H1 (cell line): ENCODE results near the gene RNF220. TPM values are rescaled to one million over a fixed set of nuclear protein-coding genes. Genes with fewer than 3 reads are reported as not detected.

Experiments
- CTCF ChIA-PET: fragments of 300-600 bp; sonication (Branson Sonifier 250); formaldehyde crosslinking; loops from one replicate; lab custom pipeline; 2021; ENCODE audit not compliant: partially characterized antibody; lab: Charles Lee
- POLR2A ChIA-PET: fragments of 300-600 bp; sonication (Branson Sonifier 250); formaldehyde crosslinking; loops from one replicate; lab custom pipeline; 2021; ENCODE audit warnings: inconsistent platforms; ENCODE audit not compliant: partially characterized antibody; lab: Charles Lee
- DNase-seq, 2 experiments: peaks; one replicate each; pipeline versions ENCODE4 v3.0.0 to v3.0.0-alpha.2; 2010 to 2022; ENCODE audit warnings: low spot score in 2 of 2, low read depth in 1 of 2, mixed read lengths in 1 of 2
- FAIRE-seq: peaks from 2 replicates; lab custom pipeline; 2011; peaks lifted over from hg19 to GRCh38; lab: Jason Lieb, UNC
- H2AFZ ChIP-seq: 2 replicates; pipeline ENCODE4 v1.8.1; 2012; ENCODE audit warnings: low read length, inconsistent platforms
- H2AK5ac ChIP-seq: 2 replicates; pipeline ENCODE4 v1.6.1; 2013; ENCODE audit warnings: low read depth, low read length
- H2BK120ac ChIP-seq: replicated peaks from 2 replicates; pipeline ENCODE3; 2013; ENCODE audit warnings: low read depth, low read length, inconsistent platforms
- H2BK12ac ChIP-seq: 2 replicates; pipeline ENCODE4 v1.6.1; 2013; ENCODE audit warnings: low read depth, low read length
- H2BK15ac ChIP-seq: 2 replicates; pipeline ENCODE4 v1.6.1; 2013; ENCODE audit warnings: low read length
- H2BK20ac ChIP-seq: 2 replicates; pipeline ENCODE4 v1.6.1; 2013; ENCODE audit warnings: low read length
- H2BK5ac ChIP-seq: 2 replicates; pipeline ENCODE4 v1.6.1; 2013; ENCODE audit warnings: low read depth, low read length
- H3K14ac ChIP-seq: 2 replicates; pipeline ENCODE4 v1.6.1; 2013; ENCODE audit warnings: inconsistent platforms; ENCODE audit not compliant: insufficient read length
- H3K18ac ChIP-seq: 2 replicates; pipeline ENCODE4 v1.6.1; 2013; ENCODE audit warnings: low read length; ENCODE audit errors: extremely low read depth
- H3K23ac ChIP-seq: 2 replicates; pipeline ENCODE4 v1.6.1; 2013; ENCODE audit warnings: inconsistent platforms; ENCODE audit not compliant: insufficient read length
- H3K23me2 ChIP-seq: 2 replicates; pipeline ENCODE4 v1.6.1; 2013; ENCODE audit warnings: low read depth, low read length
- H3K27ac ChIP-seq: 2 replicates; pipeline ENCODE4 v1.6.1; 2011; ENCODE audit warnings: low read depth, low read length, inconsistent platforms
- H3K27me3 ChIP-seq, 4 experiments: replicated peaks in 1 of 4; 1 replicate in 1 of 4; 2 replicates in 3 of 4; pipeline versions ENCODE4 v1.6.1 to v1.8.1; 2011 to 2013; ENCODE audit warnings: low read length in 3 of 4, mild to moderate bottlenecking in 3 of 4, inconsistent platforms in 2 of 4, mixed read lengths in 2 of 4, moderate library complexity in 1 of 4; ENCODE audit not compliant: control insufficient read depth in 3 of 4, insufficient read depth in 3 of 4; ENCODE audit errors: extremely low read depth in 1 of 4
- H3K36me3 ChIP-seq, 4 experiments: 2 replicates each; pipeline versions ENCODE4 v1.6.1 to v1.8.1; 2011 to 2013; ENCODE audit warnings: mild to moderate bottlenecking in 4 of 4, low read length in 3 of 4, moderate library complexity in 2 of 4, control low read depth in 1 of 4, inconsistent platforms in 1 of 4; ENCODE audit not compliant: insufficient read depth in 4 of 4, control insufficient read depth in 2 of 4
- H3K4ac ChIP-seq: replicated peaks from 2 replicates; pipeline ENCODE3; 2013; ENCODE audit warnings: low read length, low read depth, mixed read lengths, inconsistent platforms; ENCODE audit not compliant: insufficient read length
- H3K4me1 ChIP-seq, 4 experiments: replicated peaks in 1 of 4; 1 replicate in 1 of 4; 2 replicates in 3 of 4; pipeline versions ENCODE4 v1.6.1 to v1.8.1; 2011 to 2013; ENCODE audit warnings: low read length in 3 of 4, inconsistent platforms in 2 of 4, mixed read lengths in 1 of 4; ENCODE audit not compliant: insufficient read depth in 4 of 4, control insufficient read depth in 3 of 4
- H3K4me2 ChIP-seq, 2 experiments: 2 replicates each; pipeline versions ENCODE4 v1.6.1 to v1.8.1; 2011 to 2013; ENCODE audit warnings: low read depth in 2 of 2, low read length in 2 of 2, control low read depth in 1 of 2, inconsistent platforms in 1 of 2, mild to moderate bottlenecking in 1 of 2; ENCODE audit not compliant: insufficient read depth in 1 of 2
- H3K4me3 ChIP-seq, 4 experiments: fragments of 200-600, 300-600 bp in 1 of 4; sonication (generic), shearing (Covaris generic), sonication (Bioruptor Twin) in 1 of 4; 2 replicates each; pipeline versions ENCODE4 v1.5.1 to v1.8.1; 2011 to 2016; ENCODE audit warnings: low read length in 4 of 4, low read depth in 3 of 4, control low read depth in 2 of 4, inconsistent platforms in 2 of 4, mild to moderate bottlenecking in 2 of 4, mixed read lengths in 1 of 4, moderate library complexity in 1 of 4; ENCODE audit not compliant: insufficient read depth in 2 of 4; ENCODE audit errors: extremely low read depth in 1 of 4
- H3K56ac ChIP-seq: replicated peaks from 2 replicates; pipeline ENCODE3; 2013; ENCODE audit warnings: low read depth, mild to moderate bottlenecking, mixed read lengths, low read length, inconsistent platforms; ENCODE audit not compliant: insufficient read length
- H3K79me1 ChIP-seq: 2 replicates; pipeline ENCODE4 v1.6.1; 2013; ENCODE audit warnings: low read depth, low read length, control low read depth
- H3K79me2 ChIP-seq, 2 experiments: 2 replicates each; pipeline versions ENCODE4 v1.6.1 to v1.8.1; 2012 to 2013; ENCODE audit warnings: low read length in 2 of 2, mild to moderate bottlenecking in 2 of 2, inconsistent platforms in 1 of 2; ENCODE audit not compliant: insufficient read depth in 2 of 2, control insufficient read depth in 1 of 2
- H3K9ac ChIP-seq, 4 experiments: replicated peaks in 1 of 4; 1 replicate in 1 of 4; 2 replicates in 3 of 4; pipeline versions ENCODE4 v1.6.1 to v1.8.1; 2011 to 2013; ENCODE audit warnings: low read depth in 3 of 4, low read length in 3 of 4, control low read depth in 2 of 4, mild to moderate bottlenecking in 2 of 4, moderate library complexity in 2 of 4, inconsistent platforms in 1 of 4; ENCODE audit errors: extremely low read depth in 1 of 4
- H3K9me3 ChIP-seq, 2 experiments: 2 replicates each; pipeline versions ENCODE4 v1.6.1 to v1.8.1; 2012 to 2013; ENCODE audit warnings: mild to moderate bottlenecking in 2 of 2, moderate library complexity in 2 of 2, control low read depth in 1 of 2, inconsistent platforms in 1 of 2, low read depth in 1 of 2, low read length in 1 of 2, mixed read lengths in 1 of 2; ENCODE audit not compliant: insufficient read depth in 2 of 2
- H4K20me1 ChIP-seq, 2 experiments: replicated peaks in 1 of 2; 2 replicates each; pipeline versions ENCODE3 to v1.8.1; 2011 to 2013; ENCODE audit warnings: inconsistent platforms in 2 of 2, low read length in 2 of 2, mild to moderate bottlenecking in 1 of 2; ENCODE audit not compliant: insufficient read depth in 2 of 2, control insufficient read depth in 1 of 2
- H4K5ac ChIP-seq: 2 replicates; pipeline ENCODE4 v1.6.1; 2013; ENCODE audit warnings: low read length, low read depth, mixed read lengths, inconsistent platforms; ENCODE audit not compliant: insufficient read length
- H4K8ac ChIP-seq: 2 replicates; pipeline ENCODE4 v1.8.0; 2013; ENCODE audit warnings: mild to moderate bottlenecking, moderate library complexity, low read length, inconsistent platforms; ENCODE audit not compliant: insufficient read depth; ENCODE audit errors: extremely low read depth
- H4K91ac ChIP-seq: replicated peaks from 2 replicates; pipeline ENCODE3; 2013; ENCODE audit warnings: low read length, mixed read lengths, inconsistent platforms; ENCODE audit not compliant: insufficient read length
- ASH2L ChIP-seq: fragments of 200-600, 300-600 bp; sonication (generic); IDR thresholded peaks from one replicate; pipeline ENCODE4 v1.7.1; 2017; ENCODE audit warnings: low read length
- BRCA1 ChIP-seq: IDR thresholded peaks from 2 replicates; pipeline ENCODE4 v1.6.1; 2012; ENCODE audit warnings: low read depth, low read length, improper control_type of control experiment
- CBX5 ChIP-seq: fragments of 300-800, 300-1000 bp; sonication (generic); IDR thresholded peaks from 2 replicates; pipeline ENCODE4 v1.7.1; 2016; ENCODE audit warnings: antibody characterized with exemption, low read length, low read depth
- CBX8 ChIP-seq: fragments of 300-800, 300-1000 bp; sonication (generic); IDR thresholded peaks from 2 replicates; pipeline ENCODE4 v1.7.1; 2016; ENCODE audit warnings: low read depth, low read length, borderline replicate concordance
- CHD1 ChIP-seq: IDR thresholded peaks from 2 replicates; pipeline ENCODE4 v1.6.1; 2012; ENCODE audit warnings: low read depth, low read length, improper control_type of control experiment
- CHD2 ChIP-seq: IDR thresholded peaks from 2 replicates; pipeline ENCODE4 v1.6.1; 2012; ENCODE audit warnings: low read length, improper control_type of control experiment
- EZH2 ChIP-seq: fragments of 200-600 bp; sonication (generic); IDR thresholded peaks from 2 replicates; pipeline ENCODE4 v1.7.1; 2012; ENCODE audit warnings: low read depth, mild to moderate bottlenecking, moderate library complexity, low read length, inconsistent platforms; ENCODE audit not compliant: severe bottlenecking
- KDM4A ChIP-seq: IDR thresholded peaks from one replicate; pipeline ENCODE4 v1.7.1; 2012; ENCODE audit warnings: low read depth, mild to moderate bottlenecking, moderate library complexity, low read length, inconsistent platforms; ENCODE audit not compliant: severe bottlenecking
- RBBP5 ChIP-seq: IDR thresholded peaks from 2 replicates; pipeline ENCODE4 v1.7.1; 2012; ENCODE audit warnings: low read depth, mild to moderate bottlenecking, inconsistent platforms, low read length, moderate library complexity, borderline replicate concordance
- SIX5 ChIP-seq: IDR thresholded peaks from 2 replicates; pipeline ENCODE4 v1.6.1; 2011; ENCODE audit warnings: mild to moderate bottlenecking, low read depth, low read length
- SP2 ChIP-seq: IDR thresholded peaks from 2 replicates; pipeline ENCODE4 v1.6.1; 2012; ENCODE audit warnings: mild to moderate bottlenecking, low read length, inconsistent platforms
- SP4 ChIP-seq: IDR thresholded peaks from 2 replicates; pipeline ENCODE4 v1.6.1; 2012; ENCODE audit warnings: low read length, inconsistent platforms
- SRF ChIP-seq: IDR thresholded peaks from 2 replicates; pipeline ENCODE4 v1.6.1; 2011; ENCODE audit warnings: mild to moderate bottlenecking, low read depth, low read length, moderate library complexity
- TAF1 ChIP-seq: IDR thresholded peaks from 2 replicates; pipeline ENCODE4 v1.6.1; 2011; ENCODE audit warnings: mild to moderate bottlenecking, low read depth, low read length
- TBP ChIP-seq: IDR thresholded peaks from 2 replicates; pipeline ENCODE4 v1.6.1; 2011; ENCODE audit warnings: low read depth, low read length, improper control_type of control experiment
- WGBS, 2 experiments: shearing (Covaris generic) in 1 of 2; methylation state at CpG; one replicate each; pipeline versions ENCODE4 v1.1.6 to v1.1.7; 2013 to 2015; ENCODE audit warnings: low lambda C conversion rate in 2 of 2, mixed read lengths in 2 of 2, inconsistent platforms in 1 of 2, low coverage in 1 of 2, missing lambda C conversion rate in 1 of 2; ENCODE audit not compliant: insufficient replicate concordance in 2 of 2, insufficient coverage in 1 of 2, insufficient read length in 1 of 2; ENCODE audit errors: extremely low coverage in 1 of 2, missing lambda C conversion rate in 1 of 2; 5-methylcytosine and 5-hydroxymethylcytosine counted together
- polyA plus RNA-seq, 7 experiments: library from polyadenylated mRNA; depleted of rRNA in 3 of 7; stranded (reverse) in 5 of 7; unstranded in 2 of 7; fragments of >200 nt in 5 of 7; fragments of 200-250 nt in 2 of 7; gene quantifications; 1 replicate in 5 of 7; 2 replicates in 1 of 7; 4 replicates in 1 of 7; pipeline versions ENCODE4 v1.2.1 to v1.2.3, GENCODE V29; 2011 to 2013; ENCODE audit warnings: missing spikeins in 2 of 7, mixed read lengths in 2 of 7
- total RNA-seq: library from RNA; stranded (reverse); fragmentation: NEBNext Ultra II Directional; extraction: Animal tissue kit (Norgen Biotek cat#: 25700); gene quantifications from 2 replicates; pipeline ENCODE4 v1.2.1, GENCODE V29; 2021
- TF ChIP-seq, protein P1 (sequence below): IDR thresholded peaks from 2 replicates; pipeline ENCODE4 v1.6.1; 2012; ENCODE audit warnings: inconsistent platforms

RNF220 gene
- total and polyA plus RNA-seq, 2 of the 8 experiments (the other 6 are each of a cell fraction or from before 2014, with no cell fraction given) = 123 to 160 TPM

DNA sequence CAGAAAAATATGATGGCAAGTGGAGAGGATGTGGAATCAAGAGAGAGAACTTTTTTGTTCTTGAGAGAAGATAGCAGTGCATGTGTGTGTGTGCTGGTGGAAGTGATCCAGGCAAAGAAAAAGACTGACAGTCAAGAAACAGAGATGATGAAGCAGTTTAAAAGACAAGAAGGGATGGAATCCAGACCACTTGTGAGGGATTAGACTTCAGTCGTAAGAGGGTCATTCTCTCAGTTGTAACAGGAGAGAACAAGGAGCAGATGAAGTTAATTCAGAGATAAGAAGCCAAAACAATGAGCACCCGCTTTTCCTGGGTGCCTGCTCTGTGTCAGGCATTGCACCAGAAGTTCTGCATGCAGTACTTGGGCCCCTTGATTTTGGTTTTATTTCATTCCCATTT lies 76.6 kb downstream of the RNF220 start:
- TF ChIP-seq TAF1 = no peak
- TF ChIP-seq ASH2L = no peak
- TF ChIP-seq SP2 = no peak
- TF ChIP-seq RBBP5 = no peak
- TF ChIP-seq BRCA1 = no peak
- no peak for TF ChIP-seq CBX8
- TF ChIP-seq, protein P1, sequence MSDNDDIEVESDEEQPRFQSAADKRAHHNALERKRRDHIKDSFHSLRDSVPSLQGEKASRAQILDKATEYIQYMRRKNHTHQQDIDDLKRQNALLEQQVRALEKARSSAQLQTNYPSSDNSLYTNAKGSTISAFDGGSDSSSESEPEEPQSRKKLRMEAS = no peak
- TF ChIP-seq SRF = no peak
- no peak for TF ChIP-seq SP4
- TF ChIP-seq TBP = no peak
- TF ChIP-seq KDM4A = no peak
- no peak for TF ChIP-seq SIX5
- no peak for TF ChIP-seq EZH2
- no peak for TF ChIP-seq CBX5
- no peak for TF ChIP-seq CHD1
- no peak for TF ChIP-seq CHD2
- FAIRE-seq = no peak

More for the DNA sequence above, 76.6 kb downstream of the RNF220 start:
- DNase-seq = no peak
- Histone ChIP-seq H4K20me1 (peaks cover 0 to 2% of the 10 kb centered on the region in 2 experiments), H3K23ac (no peak overlapping the region), H3K9ac (no peak overlapping the region), H3K79me1 (no peaks in the 10 kb centered on the region), H2BK12ac (no peak overlapping the region), H3K4ac (no peak overlapping the region), H3K9me3 (no peaks in the 10 kb centered on the region), H2AFZ (no peak overlapping the region), H2BK5ac (no peak overlapping the region), H3K23me2 (no peaks in the 10 kb centered on the region), H4K5ac (no peak overlapping the region), H3K27ac (no peak overlapping the region), H3K27me3 (no peaks in the 10 kb centered on the region), H3K4me3 (no peak overlapping the region), H2BK20ac (no peak overlapping the region), H3K4me1 (peaks cover 6 to 18% (median 17%) of the 10 kb centered on the region in 4 experiments), H3K14ac (no peak overlapping the region), H4K8ac (no peak overlapping the region), H3K79me2 (no peaks in the 10 kb centered on the region; a peak in 1 of 4 replicates), H3K18ac (no peak overlapping the region), H2BK15ac (no peak overlapping the region), H2AK5ac (no peak overlapping the region), H3K56ac (no peak overlapping the region), H2BK120ac (no peak overlapping the region), H3K4me2 (no peak overlapping the region), H3K36me3 (no peaks in the 10 kb centered on the region), H4K91ac (no peak overlapping the region)
- CTCF ChIA-PET = interaction anchor here (0.5 to 2.4 kb wide), 10 partner anchors 13 to 535 kb away, joined by 3 to 10 read pairs (median 3); no protein-coding TSS in a partner anchor
- POLR2A ChIA-PET = interaction anchor here (0.6 to 1.8 kb wide), 5 partner anchors 14 to 73 kb away, joined by 3 to 5 read pairs (median 4); no protein-coding TSS in a partner anchor
- 88% methylated on average over 2 of the region's 2 CpGs; no CpG with 5 or more reads in 1 of the 2 experiments for WGBS, 2 experiments
